GM18511 (cell line): Measurements from ENCODE around the gene LMLN.
A peak's percentile ranks its signal among the peaks of the same experiment; 100 is the strongest.
"Not testable (repeated sequence)": the region's sequence is repeated elsewhere in the genome, so short reads cannot be mapped to it uniquely, and the experiment has no call there.

Experiments
- ATAC-seq: cut with Tn5 transposase; IDR thresholded peaks from one replicate; pipeline ENCODE4 v1.9.1; 2021; ENCODE audit warnings: mild to moderate bottlenecking, moderate library complexity; ENCODE audit not compliant: unreplicated experiment

The LMLN gene

DNA sequence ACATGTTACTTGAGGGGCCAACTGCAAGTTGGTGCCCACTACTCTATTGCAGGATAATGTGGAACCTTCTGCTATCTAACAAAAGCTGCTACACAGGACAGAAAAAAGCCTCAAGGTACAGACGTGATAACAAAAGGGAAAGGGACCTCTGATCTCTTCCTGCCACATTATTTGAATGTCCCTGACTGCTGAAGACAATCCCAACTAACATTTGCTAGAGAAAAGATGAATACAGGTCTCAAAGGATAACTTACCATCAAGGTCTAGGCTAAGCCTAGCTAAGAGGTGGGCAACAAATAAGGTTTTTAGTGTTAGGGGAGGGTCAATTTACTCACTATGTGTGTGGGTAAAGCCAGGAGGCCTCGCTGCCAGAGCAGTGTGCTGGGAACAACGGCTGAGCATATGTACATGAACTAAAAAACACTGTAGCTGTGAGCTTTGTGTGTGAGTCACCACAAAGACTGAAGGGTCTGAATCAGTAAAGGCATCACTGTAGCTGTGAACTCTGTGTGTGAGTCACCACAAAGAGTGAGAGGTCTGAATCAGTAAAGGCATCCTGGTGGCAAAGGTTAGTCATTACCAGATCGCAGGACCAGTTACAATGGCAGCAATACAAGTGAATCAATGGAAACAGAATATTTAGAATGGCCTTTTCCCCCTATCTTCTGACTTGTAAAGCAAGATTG is 111.7 kb downstream of the LMLN start:
- peak; percentile 100 for ATAC-seq

DNA sequence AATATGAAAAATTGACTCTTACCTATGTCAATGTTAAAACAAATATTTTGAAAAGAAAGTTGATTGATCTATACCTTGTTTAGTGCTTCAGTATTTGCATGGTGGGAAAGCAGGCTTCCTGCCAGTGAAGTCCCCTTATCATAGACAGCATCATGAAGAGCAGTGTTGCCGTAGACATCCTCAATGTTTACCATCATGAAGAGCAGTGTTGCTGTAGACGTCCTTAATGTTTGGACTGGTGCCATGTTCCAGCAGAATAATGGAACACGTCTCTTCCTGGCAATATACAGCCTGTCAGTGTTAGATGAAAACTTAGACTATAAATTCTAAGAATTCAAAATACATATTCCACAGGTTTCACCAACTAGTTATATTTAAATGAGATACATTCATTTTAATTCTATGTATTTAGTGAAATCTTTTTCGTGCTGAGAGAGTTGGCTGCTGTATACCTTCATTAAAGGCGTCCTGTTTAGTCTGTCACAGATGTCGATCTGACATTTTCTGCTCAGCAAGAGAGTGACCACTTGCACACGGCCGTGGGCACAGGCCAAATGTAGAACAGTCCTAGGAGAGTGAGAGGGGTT is 116.8 kb downstream of the LMLN start:
- no peak for ATAC-seq

DNA sequence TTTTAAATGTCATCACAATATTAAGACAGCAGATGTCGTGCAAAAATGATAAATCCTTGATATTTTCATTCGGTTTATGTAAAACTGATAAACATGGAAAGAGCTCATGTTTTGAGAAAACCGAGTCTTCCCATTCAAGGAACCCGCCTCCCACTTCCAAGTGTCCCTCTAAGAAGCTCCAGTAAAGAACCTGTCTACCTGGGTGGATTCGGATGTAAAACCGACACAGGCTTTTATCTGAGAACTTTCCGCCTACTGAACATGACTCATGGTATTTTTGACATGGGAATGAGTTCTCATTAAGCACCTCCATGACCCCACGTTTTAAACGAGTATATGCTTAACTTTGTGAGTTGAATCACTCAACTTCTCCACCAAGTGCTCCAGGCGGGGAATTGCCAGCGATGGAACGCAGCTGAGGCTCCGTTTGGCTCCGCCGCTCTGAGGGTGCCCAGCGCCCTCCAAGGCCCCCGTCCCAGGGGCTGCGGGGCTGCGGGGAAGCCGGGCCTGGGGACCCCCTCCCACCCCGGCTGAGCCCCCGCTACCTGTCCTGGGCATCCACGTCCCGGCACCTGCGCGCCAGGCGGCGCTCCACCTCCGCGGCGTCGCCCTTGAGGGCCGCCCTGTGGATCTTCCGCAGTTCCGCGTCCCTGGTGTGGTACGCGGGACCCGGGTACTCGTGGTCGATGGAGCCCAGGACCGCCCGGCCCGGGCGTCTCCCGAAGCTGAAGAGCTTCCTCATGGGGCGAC is 119.9 kb downstream of the LMLN start:
- no peak for ATAC-seq

DNA sequence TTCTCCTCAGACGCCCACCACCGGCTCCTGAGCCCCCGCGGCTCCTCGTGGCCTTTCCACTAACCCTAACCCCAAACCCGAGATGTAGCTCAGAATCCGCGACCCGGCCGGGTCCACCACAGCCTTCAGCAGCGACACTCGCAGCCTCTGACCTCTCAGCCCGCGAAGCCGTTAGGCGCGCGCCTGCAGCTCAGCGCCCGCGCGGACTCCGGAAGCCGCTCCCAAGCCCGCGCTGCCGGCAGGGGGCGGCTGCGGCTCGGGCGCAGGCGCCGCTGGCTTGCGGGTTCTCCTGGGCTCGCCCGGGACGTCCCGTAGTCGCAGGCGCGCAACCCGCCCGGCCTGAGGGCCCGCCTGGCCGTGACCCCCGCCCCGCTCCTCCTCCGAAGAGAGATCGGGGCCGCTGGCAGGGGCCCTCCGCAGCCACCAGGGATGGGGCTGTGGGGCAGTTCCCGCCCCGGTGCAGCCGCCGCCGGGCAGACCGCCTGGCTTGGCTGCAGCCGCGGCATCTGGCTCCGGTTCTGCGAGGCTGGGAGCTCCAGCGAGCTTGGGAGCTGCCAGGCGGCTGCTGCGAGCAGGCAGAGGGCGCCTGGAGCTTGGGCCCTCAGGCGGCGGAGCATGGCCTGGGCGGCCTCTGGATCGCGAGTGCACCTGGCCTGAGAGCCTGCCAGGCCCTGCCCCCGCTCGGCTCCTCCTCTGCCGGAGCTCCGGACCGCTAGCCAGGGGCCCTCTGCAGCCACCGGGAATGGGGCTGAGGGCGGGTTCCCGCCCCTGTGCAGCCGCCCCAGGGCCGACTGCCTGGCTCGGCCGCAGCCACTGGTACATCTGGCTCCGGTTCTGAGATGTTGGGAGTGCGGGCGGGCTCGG is 120.7 kb downstream of the LMLN start:
- ATAC-seq = peak; percentile 52

GRCh38 chr3:198081421-198081844 is 121.4 kb downstream of the LMLN start:
- no peak for ATAC-seq

GRCh38 chr3:198082226-198082625 is 122.2 kb downstream of the LMLN start:
- not testable (repeated sequence) for ATAC-seq

DNA sequence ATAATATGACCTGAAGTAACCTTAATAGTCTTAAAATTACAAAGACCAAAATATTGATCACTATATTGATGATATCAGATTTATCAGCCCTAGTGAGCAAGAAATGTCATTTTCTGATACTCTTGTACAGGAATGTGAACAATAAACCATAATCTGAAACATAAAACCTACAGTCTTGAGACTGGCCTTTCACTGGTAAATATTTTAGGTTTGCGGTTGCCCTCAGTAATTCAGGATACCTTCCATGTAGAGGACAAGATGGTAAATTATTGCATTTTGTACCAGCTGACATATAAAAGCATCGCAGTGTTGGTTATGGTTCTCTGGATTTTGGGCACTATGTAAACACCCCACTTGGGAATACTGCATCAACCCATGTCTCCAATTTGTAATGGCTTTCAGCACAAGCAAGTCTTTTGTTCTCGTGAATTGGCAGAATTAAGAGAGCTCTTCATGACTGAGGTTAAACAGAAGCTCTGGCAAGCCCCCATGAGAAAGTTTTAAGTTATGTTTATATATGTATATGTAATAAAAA is 128.5 kb downstream of the LMLN start:
- no peak for ATAC-seq

DNA sequence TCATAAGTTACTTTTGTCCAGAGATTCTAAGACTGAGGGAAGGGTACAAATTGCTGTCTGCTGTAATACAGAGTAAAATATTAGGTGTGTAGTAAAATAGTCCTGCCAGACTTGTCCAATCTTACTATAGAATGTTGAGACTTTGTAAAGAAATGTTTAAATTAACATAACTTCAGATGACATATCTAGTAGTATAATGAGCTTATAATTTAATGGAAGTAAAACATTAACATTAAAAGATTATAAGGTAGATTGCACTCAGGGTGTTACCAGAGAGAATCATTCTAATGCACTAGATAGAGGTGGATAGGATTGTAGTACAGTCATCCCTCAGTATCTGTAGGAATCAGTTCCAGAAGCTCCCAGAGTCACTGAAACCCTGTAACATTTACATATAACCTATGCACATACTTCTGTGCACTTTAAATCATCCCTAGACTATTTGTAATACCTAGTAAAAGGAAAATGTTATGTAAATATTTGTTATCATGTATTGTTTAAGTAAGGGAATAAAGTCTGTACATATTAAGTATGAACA is 130.8 kb downstream of the LMLN start:
- no peak for ATAC-seq

- ATAC-seq = no peak
Observed at GRCh38 chr3:198092276-198092675, 132.3 kb downstream of the LMLN start.

GRCh38 chr3:198093112-198093679 is 133.2 kb downstream of the LMLN start:
- ATAC-seq = no peak
